NCI-H2081 (cell line): ENCODE results near the gene FLACC1.
"Not testable (repeated sequence)": the region's sequence is repeated elsewhere in the genome, so short reads cannot be mapped to it uniquely, and the experiment has no call there.

Experiments
- DNase-seq, 2 experiments: peaks; one replicate each; lab custom pipeline; 2025; lab: John Stamatoyannopoulos, UW

Gene FLACC1

GRCh38 chr2:201349601-201350000 is 7.5 kb downstream of the FLACC1 start:
- DNase-seq = no peak

DNA sequence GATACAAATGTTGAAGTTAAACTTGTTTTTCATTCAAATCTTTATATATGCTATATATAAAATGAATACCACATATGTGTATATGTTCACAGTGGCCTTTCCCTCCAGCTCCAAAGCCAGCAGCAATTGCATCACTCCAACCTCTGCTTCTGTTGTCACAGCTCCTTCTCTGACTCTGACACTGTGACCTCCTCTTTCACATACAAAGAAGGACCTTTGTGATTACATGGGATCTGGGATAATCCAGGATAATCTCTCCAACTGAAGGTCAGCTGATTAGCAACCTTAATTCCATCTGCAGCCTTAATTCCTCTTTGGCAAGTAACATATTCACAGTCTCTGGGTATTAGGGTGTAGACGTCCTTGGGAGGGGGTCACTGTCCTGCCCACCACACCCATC is 8.4 kb downstream of the FLACC1 start:
- DNase-seq = no peak

- DNase-seq = no peak
Measured at GRCh38 chr2:201347138-201347537, 10.0 kb downstream of the FLACC1 start.

DNA sequence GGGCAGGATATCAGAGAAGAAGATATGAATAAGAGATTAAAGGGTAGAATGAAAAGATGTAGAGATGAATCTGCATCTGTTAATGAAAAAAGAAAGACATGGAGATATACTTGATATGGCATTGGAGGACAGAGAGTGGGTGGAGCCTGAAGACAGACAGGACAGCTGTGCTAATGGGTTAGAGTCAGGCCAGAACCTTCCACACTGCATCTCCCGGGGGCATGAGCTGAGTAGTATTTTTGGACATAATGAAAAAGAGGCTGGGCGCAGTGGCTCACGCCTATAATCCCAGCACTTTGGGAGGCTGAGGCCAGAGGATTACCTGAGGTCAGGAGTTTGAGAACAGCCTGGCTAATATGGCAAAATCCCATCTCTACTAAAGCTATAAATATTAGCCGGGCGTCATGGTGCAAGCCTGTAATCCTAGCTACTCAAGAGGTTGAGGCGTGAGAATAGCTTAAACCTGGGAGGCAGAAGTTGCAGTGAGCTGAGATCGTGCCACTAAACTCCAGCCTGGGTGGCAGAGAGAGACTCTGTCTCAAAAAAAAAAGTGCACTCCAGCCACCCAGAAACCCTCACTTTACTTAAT is 11.4 kb downstream of the FLACC1 start:
- no peak for DNase-seq

GRCh38 chr2:201344663-201345366 is 12.3 kb downstream of the FLACC1 start:
- no peak for DNase-seq

GRCh38 chr2:201343559-201343958 is 13.6 kb downstream of the FLACC1 start:
- DNase-seq = no peak

GRCh38 chr2:201342923-201343322 is 14.2 kb downstream of the FLACC1 start:
- no peak for DNase-seq

DNA sequence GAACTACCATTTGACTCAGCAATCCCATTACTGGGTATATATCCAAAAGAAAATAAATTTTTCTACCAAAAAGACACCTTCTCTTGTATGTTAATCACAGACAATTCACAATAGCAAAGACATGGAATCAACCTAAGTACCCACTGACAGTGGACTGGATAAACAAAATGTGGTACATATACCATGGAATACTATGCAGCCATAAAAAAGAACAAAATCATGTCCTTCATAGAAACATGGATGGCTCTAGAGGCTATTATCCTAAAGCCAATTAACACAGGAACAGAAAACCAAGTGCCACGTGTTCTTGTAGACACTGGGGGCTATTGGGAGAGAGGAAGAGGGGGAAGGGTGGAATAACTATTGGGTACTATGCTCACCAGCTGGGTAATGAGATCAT is 27.7 kb downstream of the FLACC1 start:
- no peak for DNase-seq

DNA sequence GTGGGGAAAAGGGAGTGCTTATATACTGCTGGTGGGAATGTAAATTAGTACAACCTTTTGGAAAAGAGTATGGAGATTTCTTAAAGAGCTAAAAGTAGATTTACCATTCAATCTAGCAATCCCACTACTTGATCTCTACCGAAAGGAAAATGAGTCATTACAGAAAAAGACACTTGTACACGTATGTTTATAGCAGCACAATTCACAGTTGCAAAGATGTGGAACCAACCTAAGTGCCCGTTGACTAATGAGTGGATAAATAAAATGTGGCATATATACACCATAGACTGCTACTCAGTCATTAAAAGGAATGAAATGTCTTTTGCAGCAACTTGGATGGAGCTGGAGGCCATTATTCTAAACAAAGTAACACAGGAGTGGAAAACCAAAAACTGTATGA is 29.5 kb downstream of the FLACC1 start:
- no peak for DNase-seq

- DNase-seq = no peak
Measured at GRCh38 chr2:201322772-201323171, 34.4 kb downstream of the FLACC1 start.

- DNase-seq = no peak
Measured at GRCh38 chr2:201320701-201321100, 36.4 kb downstream of the FLACC1 start.

GRCh38 chr2:201320257-201320656 is 36.9 kb downstream of the FLACC1 start:
- DNase-seq = no peak

- no peak for DNase-seq
Measured at GRCh38 chr2:201319511-201319910, 37.6 kb downstream of the FLACC1 start.

DNA sequence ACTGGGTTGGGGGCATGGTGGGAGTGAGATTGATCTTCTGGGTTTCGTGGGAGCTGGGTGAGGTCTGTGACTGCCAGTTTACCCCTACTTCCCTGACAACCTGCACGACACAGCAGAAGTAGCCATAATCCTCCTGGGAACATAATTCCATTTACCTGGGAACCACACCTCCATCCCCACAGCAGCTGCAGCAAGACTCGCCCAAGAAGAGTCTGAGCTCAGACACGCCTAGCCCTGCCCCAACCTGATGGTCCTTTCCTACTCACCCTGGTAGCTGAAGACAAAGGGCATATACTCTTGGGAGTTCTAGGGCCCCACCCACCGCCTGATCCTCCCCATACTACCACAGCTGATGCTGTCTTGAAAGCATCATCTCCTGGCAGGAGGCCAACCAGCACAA is 43.8 kb downstream of the FLACC1 start:
- no peak for DNase-seq

- DNase-seq = no peak
Measured at GRCh38 chr2:201308914-201309313, 48.2 kb downstream of the FLACC1 start.

DNA sequence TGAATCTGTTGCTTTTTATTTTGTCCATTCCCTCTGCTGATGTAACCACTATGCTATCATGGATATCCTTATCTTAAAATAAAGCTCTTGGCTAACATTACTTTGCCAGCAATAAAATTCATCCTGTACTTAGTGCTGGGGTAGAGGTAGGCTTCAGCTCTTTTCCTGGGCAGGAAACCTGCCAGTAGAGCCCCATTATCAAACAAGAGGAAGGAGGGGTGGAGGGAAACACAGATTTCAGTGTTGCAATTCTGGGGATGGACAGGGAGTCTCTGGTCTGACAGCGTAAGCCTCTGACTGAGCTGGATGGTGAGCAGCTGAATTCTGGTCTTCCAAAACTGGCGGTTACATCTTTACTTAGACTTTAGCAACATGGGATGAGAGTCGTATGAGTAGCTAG is 49.3 kb downstream of the FLACC1 start:
- DNase-seq = no peak

DNA sequence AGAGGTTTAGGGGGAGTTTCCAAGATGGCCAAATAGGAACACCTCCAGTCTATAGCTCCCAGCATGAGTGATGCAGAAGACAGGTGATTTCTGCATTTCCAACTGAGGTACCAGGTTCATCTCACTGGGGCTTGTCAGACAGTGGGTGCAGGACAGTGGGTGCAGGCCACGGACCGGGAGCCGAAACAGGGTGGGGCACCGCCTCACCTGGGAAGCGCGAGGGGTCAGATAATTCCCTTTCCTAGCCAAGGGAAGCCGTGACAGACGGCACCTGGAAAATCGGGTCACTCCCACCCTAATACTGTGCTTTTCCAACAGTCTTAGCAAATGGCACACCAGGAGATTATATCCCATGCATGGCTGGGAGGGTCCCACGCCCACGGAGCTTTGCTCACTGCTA is 57.2 kb downstream of the FLACC1 start:
- not testable (repeated sequence) for DNase-seq

- DNase-seq = no peak
Measured at GRCh38 chr2:201298462-201299052, 58.6 kb downstream of the FLACC1 start.

DNA sequence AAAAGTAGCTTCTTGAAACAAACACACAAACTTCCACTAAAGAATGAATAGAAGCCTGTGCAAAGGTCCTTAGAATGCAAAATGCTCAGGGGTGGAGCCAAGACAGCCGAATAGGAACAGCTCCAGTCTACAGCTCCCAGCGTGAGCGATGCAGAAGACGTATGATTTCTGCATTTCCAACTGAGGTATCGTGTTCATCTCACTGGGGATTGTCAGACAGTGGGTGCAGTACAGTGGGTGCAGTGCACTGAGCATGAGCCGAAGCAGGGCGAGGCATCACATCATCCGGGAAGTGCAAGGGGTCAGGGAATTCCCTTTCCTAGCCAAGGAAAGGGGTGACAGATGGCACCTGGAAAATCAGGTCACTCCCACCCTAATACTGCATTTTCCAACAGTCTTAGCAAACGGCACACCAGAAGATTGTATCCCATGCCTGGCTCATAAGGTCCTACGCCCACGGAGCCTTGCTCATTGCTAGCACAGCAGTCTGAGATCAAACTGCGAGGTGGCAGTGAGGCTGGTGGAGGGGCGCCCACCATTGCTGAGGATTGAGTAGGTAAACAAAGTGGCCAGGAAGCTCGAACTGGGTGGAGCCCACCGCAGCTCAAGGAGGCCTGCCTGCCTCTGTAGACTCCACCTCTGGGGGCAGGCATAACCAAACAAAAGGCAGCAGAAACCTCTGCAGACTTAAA is 66.5 kb downstream of the FLACC1 start:
- not testable (repeated sequence) for DNase-seq

- no peak for DNase-seq
Measured at GRCh38 chr2:201285499-201285898, 71.6 kb downstream of the FLACC1 start.

GRCh38 chr2:201280191-201281040 is 76.7 kb downstream of the FLACC1 start:
- DNase-seq = no peak

DNA sequence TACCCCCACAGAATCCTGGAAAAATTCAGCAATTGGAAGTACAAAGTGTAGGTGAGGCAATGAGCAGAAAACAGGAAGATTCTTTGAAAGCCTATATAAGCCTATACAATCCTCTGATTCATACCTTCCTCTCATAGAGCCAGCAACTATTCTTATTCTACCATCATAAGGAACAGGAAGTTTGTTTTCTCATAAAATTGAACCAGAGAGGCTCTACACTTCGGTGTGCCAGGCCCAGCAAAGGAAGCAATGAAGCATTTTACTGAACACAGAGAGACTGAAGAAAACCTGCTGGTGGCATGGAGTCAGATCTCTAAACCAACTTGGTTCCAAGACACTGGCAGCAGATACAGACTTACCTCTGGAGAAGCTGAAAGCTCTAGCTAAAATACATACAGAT is 78.1 kb downstream of the FLACC1 start:
- no peak for DNase-seq
